GM12878 (cell line): Measurements from ENCODE around the gene GOLGA6L7. TPM values are rescaled to one million over a fixed set of nuclear protein-coding genes. Genes with fewer than 3 reads are reported as not detected.
"Not testable (repeated sequence)": the region's sequence is repeated elsewhere in the genome, so short reads cannot be mapped to it uniquely, and the experiment has no call there.

Experiments used
- ATAC-seq: fragments of 200-7000 bp; cut with Tn5 transposase; 3 replicates; pipeline ENCODE4 v1.9.1; 2020; ENCODE audit warnings: mild to moderate bottlenecking, moderate library complexity
- BruUV-seq: library from RNA; stranded (reverse); fragments of 400-500 nt; replicated peaks from 2 replicates; lab custom pipeline; 2021; lab: Mats Ljungman, UMichigan
- CTCF ChIA-PET: fragments of 300-600 bp; sonication (Branson Sonifier 250); formaldehyde crosslinking; extraction: SDS; loops from one replicate; lab custom pipeline; 2021; ENCODE audit warnings: inconsistent platforms; lab: Yijun Ruan, JAX
- POLR2A ChIA-PET: fragments of 350-600 bp; formaldehyde crosslinking; extraction: SDS; loops from one replicate; lab custom pipeline; 2021; ENCODE audit warnings: inconsistent platforms; lab: Charles Lee
- RAD21 ChIA-PET: fragments of 300-600 bp; sonication (Branson Sonifier 250); formaldehyde crosslinking; loops from one replicate; lab custom pipeline; 2023; ENCODE audit warnings: antibody characterized with exemption; ENCODE audit not compliant: unreplicated experiment; lab: Charles Lee
- SMC1A ChIA-PET: fragments of 300-600 bp; sonication (Branson Sonifier 250); formaldehyde crosslinking; loops from one replicate; lab custom pipeline; 2023; ENCODE audit not compliant: unreplicated experiment, uncharacterized antibody; lab: Charles Lee
- DNase-seq: peaks from one replicate; pipeline ENCODE4 v3.0.0-alpha.2; 2011; ENCODE audit warnings: low read depth, low spot score
- FAIRE-seq: peaks from 3 replicates; lab custom pipeline; 2011; peaks lifted over from hg19 to GRCh38; lab: Jason Lieb, UNC
- H2AFZ ChIP-seq: 2 replicates; pipeline ENCODE4 v1.6.0; 2011; ENCODE audit warnings: low read depth, low read length, control low read depth; ENCODE audit not compliant: control insufficient read depth
- H3K27ac ChIP-seq: 2 replicates; pipeline ENCODE4 v1.5.1; 2011; ENCODE audit warnings: control low read depth; ENCODE audit not compliant: control insufficient read depth, insufficient read depth
- H3K27me3 ChIP-seq, 2 experiments: replicated peaks in 1 of 2; 2 replicates each; pipeline versions ENCODE4 v1.6.0 to v1.6.1; 2011; ENCODE audit warnings: low read length in 1 of 2; ENCODE audit not compliant: control insufficient read depth in 2 of 2, insufficient read depth in 2 of 2
- H3K36me3 ChIP-seq, 2 experiments: 2 replicates each; pipeline ENCODE4 v1.5.1; 2011; ENCODE audit warnings: low read length in 1 of 2; ENCODE audit not compliant: control insufficient read depth in 2 of 2, insufficient read depth in 2 of 2
- H3K4me1 ChIP-seq: 2 replicates; pipeline ENCODE4 v1.6.1; 2011; ENCODE audit warnings: mild to moderate bottlenecking, low read length, moderate library complexity, mixed read lengths; ENCODE audit not compliant: control insufficient read depth, insufficient read depth
- H3K4me2 ChIP-seq: 2 replicates; pipeline ENCODE4 v1.6.0; 2011; ENCODE audit warnings: control low read depth; ENCODE audit not compliant: control insufficient read depth, insufficient read depth
- H3K4me3 ChIP-seq: fragments of 200-600 bp; sonication (generic); 2 replicates; pipeline ENCODE4 v1.5.1; 2016
- H3K79me2 ChIP-seq: 2 replicates; pipeline ENCODE4 v1.6.0; 2011; ENCODE audit warnings: low read length; ENCODE audit not compliant: control insufficient read depth, insufficient read depth
- H3K9ac ChIP-seq: 2 replicates; pipeline ENCODE4 v1.8.0; 2011; ENCODE audit warnings: low read length, control low read depth, mixed read lengths; ENCODE audit not compliant: control insufficient read depth, insufficient read depth
- H3K9me3 ChIP-seq: replicated peaks from 3 replicates; pipeline ENCODE4 v1.5.1; 2011; ENCODE audit warnings: mild to moderate bottlenecking, low read length; ENCODE audit not compliant: control insufficient read depth, insufficient read depth
- H4K20me1 ChIP-seq: 2 replicates; pipeline ENCODE4 v1.6.0; 2011; ENCODE audit not compliant: control insufficient read depth, insufficient read depth
- whole genome bisulfite sequencing: methylation state at CpG from one replicate; pipeline ENCODE4 v1.1.6; 2016; ENCODE audit warnings: low lambda C conversion rate; ENCODE audit not compliant: insufficient replicate concordance, insufficient coverage; ENCODE audit errors: missing lambda C conversion rate; 5-methylcytosine and 5-hydroxymethylcytosine counted together
- in situ Hi-C: fragments of 300-500 bp; cut with MboI; formaldehyde crosslinking; loops from 9 replicates; pipeline ENCODE4 v1.14.3; 2018; ENCODE audit warnings: mixed read lengths
- intact Hi-C: fragments of 100-400 bp; cut with micrococcal nuclease; formaldehyde crosslinking; loops from one replicate; pipeline ENCODE4 v1.14.2; 2022; ENCODE audit not compliant: unreplicated experiment
- polyA plus RNA-seq, 11 experiments: library from polyadenylated mRNA; depleted of rRNA in 4 of 11; unstranded in 6 of 11; stranded (reverse) in 5 of 11; fragments of >200 nt; fragmentation: Nextera tagmentation in 4 of 11; fragmentation: Illumina TruSeq in 1 of 11; extraction: Ambion mirVana in 4 of 11; extraction: Trizol in 1 of 11; gene quantifications; 1 replicate in 1 of 11; 2 replicates in 10 of 11; pipeline versions ENCODE4 v1.2.1 to v1.2.3, GENCODE V29; 2011 to 2016; ENCODE audit warnings: inconsistent platforms in 2 of 11, missing spikeins in 2 of 11, low read depth in 1 of 11
- total RNA-seq, 4 experiments: library from RNA; depleted of rRNA in 3 of 4; stranded (reverse); fragments of >200 nt in 3 of 4; fragmentation: Illumina TruSeq in 1 of 4; extraction: Trizol in 1 of 4; gene quantifications; 2 replicates each; pipeline versions ENCODE4 v1.2.1 to v1.2.3, GENCODE V29; 2013 to 2021

Gene GOLGA6L7
- total and polyA plus RNA-seq, 10 of the 15 experiments (the other 5 are each of a cell fraction or from before 2014, with no cell fraction given) = not detected

DNA sequence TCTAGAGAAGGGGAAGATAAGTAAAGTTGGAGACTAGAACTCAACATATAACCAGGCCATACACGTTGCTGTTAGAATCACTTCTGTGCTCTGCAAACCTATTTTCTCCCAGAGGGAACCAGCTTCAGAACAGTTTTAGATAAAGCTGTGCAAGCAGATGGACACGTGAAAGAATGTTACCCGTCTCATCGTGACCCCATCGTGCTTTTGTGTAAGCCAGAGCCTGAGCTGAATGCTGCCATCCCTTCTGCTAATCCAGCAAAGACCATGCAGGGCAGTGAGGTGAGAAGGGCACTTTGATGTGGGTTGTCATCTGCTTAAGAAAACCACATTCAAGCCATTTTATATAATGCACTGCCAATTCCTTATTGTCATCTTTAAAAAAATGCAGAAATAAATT lies 40.3 kb downstream of the GOLGA6L7 start:
- H2AFZ ChIP-seq, ATAC-seq, H3K4me1 ChIP-seq, FAIRE-seq, H3K27me3 ChIP-seq, CTCF ChIA-PET, in situ Hi-C loops, H3K36me3 ChIP-seq, H4K20me1 ChIP-seq, DNase-seq, POLR2A ChIA-PET, intact Hi-C loops, RAD21 ChIA-PET, H3K9ac ChIP-seq, BruUV-seq, H3K79me2 ChIP-seq, H3K9me3 ChIP-seq, SMC1A ChIA-PET, H3K4me2 ChIP-seq, H3K27ac ChIP-seq, H3K4me3 ChIP-seq: not testable (repeated sequence)
- WGBS = 44% methylated on average over 5 of the region's 5 CpGs

DNA sequence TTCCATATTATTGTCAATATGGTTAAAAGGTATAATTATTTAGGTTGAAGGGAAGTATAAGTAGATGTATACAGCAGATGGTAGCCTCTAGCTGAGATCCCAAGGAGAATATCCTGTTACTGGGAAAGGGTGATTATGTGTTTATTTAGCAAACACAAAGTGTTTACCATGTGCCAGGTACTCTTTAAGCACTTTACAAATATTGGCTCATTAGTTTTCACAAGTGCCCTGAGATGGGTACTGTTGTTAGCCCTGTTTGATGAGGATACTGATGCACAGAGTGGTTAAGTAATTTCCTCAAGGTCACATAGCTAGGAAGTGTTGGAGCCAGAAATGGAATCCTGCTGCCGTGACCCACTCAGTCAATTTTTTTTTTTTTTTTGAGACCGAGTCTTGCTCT lies 48.1 kb downstream of the GOLGA6L7 start:
- H3K4me2 ChIP-seq, BruUV-seq, H3K4me3 ChIP-seq, H3K27me3 ChIP-seq, POLR2A ChIA-PET, H3K79me2 ChIP-seq, H3K4me1 ChIP-seq, SMC1A ChIA-PET, H4K20me1 ChIP-seq, CTCF ChIA-PET, RAD21 ChIA-PET, in situ Hi-C loops, H3K9ac ChIP-seq, H2AFZ ChIP-seq, ATAC-seq, H3K9me3 ChIP-seq, H3K27ac ChIP-seq, intact Hi-C loops, H3K36me3 ChIP-seq, FAIRE-seq, DNase-seq: not testable (repeated sequence)
- no CpG with 5 or more reads among the region's 2 CpGs for WGBS

DNA sequence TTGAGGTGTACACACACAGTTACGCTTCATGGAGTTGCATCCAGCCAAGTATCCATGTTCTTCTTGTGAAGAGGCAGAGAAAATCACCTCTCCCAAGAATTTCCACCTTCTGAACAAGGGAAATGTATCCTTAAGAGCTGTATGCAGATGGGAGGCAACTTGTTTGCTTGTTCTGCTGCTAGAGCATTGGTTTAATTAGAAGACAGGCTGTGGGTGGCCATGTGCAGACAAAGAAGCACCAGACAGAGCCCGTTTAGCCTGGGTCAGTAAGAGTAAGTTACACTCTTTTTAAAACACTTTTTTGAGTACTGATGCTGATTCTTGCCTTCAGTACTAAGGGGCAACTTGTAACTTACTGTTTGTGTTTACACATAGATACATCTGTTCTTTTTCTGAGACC lies 50.2 kb downstream of the GOLGA6L7 start:
- H3K27ac ChIP-seq, in situ Hi-C loops, H3K79me2 ChIP-seq, BruUV-seq, DNase-seq, intact Hi-C loops, ATAC-seq, H3K4me1 ChIP-seq, H3K4me2 ChIP-seq, POLR2A ChIA-PET, RAD21 ChIA-PET, H3K4me3 ChIP-seq, H3K9me3 ChIP-seq, CTCF ChIA-PET, H3K9ac ChIP-seq, H4K20me1 ChIP-seq, H3K36me3 ChIP-seq, SMC1A ChIA-PET, H3K27me3 ChIP-seq, H2AFZ ChIP-seq, FAIRE-seq: not testable (repeated sequence)
- 23% methylated on average over 2 of the region's 2 CpGs for WGBS
